ENCODE measurements around the gene CDKN1B.

Gene CDKN1B

DNA sequence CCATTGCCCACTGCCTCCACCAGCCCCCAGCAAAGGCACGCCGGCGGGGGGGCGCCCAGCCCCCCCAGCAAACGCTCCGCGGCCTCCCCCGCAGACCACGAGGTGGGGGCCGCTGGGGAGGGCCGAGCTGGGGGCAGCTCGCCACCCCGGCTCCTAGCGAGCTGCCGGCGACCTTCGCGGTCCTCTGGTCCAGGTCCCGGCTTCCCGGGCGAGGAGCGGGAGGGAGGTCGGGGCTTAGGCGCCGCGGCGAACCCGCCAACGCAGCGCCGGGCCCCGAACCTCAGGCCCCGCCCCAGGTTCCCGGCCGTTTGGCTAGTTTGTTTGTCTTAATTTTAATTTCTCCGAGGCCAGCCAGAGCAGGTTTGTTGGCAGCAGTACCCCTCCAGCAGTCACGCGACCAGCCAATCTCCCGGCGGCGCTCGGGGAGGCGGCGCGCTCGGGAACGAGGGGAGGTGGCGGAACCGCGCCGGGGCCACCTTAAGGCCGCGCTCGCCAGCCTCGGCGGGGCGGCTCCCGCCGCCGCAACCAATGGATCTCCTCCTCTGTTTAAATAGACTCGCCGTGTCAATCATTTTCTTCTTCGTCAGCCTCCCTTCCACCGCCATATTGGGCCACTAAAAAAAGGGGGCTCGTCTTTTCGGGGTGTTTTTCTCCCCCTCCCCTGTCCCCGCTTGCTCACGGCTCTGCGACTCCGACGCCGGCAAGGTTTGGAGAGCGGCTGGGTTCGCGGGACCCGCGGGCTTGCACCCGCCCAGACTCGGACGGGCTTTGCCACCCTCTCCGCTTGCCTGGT is at the start of gene CDKN1B:
Gene CDKN1B (plus strand): TSS at position 576 of the 793 bp plus-strand sequence. CDS start 472 bp downstream, outside the sequence.
- DNase-seq: peak; percentile 94

DNA sequence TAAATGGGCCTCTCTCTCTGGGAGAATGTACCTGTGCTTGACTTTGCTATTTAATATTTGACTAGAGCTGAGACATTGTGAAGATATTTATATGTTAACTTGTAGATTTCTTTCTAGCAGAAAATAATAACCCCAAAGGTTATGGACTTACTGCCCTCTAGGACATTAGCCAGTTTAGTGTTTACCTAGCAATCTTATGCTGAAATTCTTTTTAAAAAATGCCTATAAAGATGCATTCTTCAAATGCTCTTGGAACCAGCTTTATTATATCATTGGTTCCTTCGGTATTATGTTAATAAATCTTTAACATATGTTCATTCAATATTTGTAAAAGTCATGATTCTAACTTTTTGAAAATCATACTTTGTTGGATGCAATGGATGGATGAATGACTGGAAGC is 49.2 kb upstream of the CDKN1B start:
- DNase-seq: no peak

GRCh38 chr12:12669020-12669419 is 48.1 kb upstream of the CDKN1B start:
- no peak for DNase-seq

DNA sequence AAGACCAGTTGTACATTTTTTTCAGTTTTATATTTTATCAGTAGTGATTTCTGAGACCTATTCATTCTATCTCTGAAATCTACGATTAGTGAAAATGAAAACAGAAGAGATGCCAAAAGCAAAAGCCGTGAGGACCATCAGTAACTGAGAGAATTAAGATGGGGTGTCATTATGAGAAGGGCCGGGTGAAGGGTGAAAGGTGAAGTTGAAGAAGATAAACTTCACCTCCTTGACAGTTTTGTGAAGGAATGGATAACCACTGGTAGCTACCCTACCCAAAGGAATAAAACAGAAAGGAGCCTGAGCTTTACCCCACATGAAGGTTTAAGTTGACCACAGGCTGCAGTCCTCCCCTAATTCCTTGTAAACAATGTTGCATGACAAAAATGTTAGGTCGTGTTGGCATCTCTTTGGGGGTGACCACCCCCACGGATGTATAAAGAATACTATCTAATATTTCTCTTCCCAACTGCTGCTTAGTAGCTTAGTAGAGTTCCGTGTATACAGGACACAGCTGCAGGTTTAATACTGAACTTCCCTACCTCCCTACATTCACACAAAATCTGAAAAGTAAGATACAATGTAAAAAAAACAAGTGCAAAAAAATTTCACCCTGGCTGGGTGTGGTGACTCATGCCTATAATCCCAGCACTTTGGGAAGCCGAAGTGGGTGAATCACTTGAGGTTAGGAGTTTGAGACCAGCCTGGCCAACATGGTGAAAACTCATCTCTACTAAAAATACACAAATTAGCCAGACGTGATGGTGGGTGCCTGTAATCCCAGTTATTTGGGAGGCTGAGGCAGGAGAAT is 45.1 kb upstream of the CDKN1B start:
- DNase-seq: no peak

DNA sequence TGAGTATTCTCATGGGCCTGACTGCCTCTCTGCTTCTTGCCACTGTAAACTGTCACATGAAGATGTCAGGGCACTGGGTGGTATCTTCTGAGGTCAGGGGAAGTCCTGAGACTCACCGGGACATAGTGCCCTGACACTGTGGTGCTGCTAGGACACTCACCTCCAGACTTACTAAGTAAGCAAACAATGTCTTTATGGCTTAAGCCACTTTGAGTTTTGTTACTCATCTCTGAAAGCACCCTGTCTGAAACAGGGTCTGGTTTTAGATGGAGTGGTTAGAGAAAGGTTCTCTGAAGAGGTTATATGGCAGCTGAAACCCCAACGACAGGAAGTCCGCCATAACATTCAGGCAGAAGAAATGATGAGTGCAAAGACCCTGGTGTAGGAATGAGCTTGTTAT is 43.9 kb upstream of the CDKN1B start:
- DNase-seq: no peak

DNA sequence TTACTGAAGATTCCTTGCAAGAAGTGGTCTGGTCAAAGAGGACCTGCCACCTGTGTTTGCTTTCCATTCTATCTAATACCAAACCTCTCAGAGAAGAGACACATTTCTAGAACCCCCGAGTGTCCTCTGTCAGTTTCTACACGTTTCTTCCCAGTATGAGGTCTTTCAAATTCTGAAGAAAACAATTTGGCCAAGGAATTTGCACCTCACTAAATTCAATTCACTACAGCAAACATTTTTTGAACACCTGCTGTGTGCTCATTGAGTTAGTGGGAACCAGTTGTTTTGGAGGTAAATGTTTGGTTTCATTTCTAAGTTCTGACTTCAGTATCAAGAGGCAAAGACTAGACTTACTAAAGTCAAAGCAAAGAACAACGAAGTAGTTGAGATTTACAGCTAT is 40.6 kb upstream of the CDKN1B start:
- DNase-seq: no peak

- DNase-seq: no peak
These were observed 36.0 kb upstream of the CDKN1B start for GRCh38 chr12:12681061-12681765.

DNA sequence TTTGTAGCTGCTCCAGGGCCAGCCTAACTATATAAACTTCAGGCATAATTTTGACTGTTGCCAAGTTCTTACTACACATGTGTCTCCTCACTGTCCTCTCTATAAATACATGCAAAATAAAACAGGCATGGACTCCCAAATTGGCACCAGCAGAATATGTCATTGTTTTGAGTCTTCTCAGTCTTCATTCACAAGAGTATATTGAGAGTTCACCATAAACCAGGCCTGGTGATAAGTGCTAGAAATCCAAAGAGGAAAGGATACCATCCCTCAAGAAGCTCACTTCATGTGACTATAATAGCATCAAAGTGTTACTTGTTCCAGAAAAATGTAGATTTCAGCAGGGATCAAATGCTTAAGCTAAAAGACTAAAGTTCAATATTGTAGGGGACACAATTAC is 34.9 kb upstream of the CDKN1B start:
- DNase-seq: no peak

DNA sequence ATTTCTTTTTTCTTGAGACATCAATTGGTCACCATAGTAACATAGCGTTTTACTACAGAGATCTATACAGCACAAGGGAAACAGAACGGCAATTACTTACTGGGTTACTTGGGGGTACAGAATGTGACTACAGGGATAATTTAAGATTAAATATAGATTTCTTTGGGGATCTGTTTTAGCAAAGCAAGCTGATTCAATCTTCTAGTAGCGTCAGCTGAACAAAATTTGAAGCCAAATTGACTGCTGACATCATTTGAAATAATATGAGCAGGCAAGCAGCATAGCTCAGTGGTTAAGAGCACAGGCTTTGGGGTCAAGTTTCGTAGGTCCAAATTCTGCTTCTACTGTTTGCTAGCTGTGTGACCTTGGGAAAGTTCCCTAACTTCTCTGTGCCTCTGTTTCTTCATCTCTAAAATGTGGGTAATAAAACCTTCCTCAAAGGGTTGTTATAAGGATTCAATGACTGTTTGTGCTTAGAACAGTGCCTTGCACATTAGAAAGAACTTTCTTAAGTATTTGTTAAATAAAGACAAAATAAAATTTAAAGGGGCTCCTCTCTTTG is 34.0 kb upstream of the CDKN1B start:
- no peak for DNase-seq

DNA sequence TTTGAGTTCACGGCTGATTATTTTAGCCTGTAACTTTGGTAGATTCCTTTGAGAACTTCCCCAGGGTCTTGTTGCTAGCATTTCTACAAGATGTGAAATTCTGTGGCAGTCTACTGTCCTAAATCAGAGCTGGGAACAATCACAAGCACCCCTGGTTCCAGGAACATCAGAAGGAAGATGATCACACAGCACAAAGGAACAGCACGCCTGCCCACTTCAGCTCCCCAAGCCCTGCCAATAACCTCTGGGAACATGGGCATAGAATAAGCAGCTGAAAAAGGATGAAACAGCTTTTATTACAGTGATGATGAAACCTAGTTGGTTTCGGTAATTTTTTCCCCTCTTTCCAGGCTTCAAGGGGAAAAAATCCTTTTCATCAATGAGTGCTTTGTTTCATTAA is 33.4 kb upstream of the CDKN1B start:
- DNase-seq: no peak

GRCh38 chr12:12684375-12685106 is 32.6 kb upstream of the CDKN1B start:
- no peak for DNase-seq

DNA sequence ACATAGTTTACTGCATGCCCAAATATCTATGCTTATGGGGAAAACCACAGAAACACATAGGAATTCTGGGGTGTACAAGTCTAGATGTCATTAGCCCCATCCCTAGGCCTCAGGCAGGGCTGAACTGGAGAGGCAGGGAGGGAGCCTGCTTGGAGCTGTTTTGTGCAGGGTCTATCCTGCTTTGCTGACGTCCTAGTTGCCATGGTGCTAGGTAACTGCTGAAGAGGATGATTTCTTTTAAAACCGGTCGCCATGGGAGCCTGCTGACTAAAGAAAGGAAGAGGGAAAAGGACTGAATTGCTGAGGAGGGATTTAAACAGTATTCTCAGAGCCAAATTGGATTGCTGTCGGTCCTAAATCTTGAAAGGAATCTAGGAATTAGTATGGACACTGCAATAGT is 31.9 kb upstream of the CDKN1B start:
- DNase-seq: no peak

- no peak for DNase-seq
These were observed 30.7 kb upstream of the CDKN1B start for GRCh38 chr12:12686472-12686871.

- DNase-seq: no peak
These were observed 30.2 kb upstream of the CDKN1B start for GRCh38 chr12:12686925-12687324.

DNA sequence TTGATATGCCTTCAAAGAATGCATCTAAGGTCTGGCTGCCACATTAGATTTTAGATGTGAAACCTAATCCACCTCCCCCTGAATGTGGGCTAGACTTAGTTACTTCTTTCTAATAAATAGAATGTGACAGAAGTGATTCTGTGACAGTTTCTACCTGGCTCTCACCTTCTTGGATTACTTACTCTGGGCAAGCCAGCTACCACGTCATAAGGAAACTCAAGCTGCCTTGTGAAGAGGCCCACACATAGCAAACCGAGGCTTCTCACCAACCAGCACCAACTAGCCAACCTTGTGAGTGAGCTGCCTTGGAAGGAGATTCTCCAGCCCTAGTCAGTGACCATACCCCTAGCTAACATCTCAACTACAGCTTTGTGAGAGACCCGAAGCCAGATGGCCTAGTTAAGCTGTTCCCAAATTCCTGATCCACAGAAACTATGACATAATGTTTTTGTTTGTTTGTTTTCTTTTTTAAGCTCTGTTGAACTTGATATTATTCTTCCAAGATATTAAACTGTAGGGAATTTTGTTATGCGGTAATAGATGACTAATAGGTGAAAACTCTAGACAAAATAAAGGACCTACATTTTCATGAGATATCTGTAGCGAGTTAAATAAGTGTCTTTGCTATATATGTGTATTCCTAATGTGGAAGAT is 27.4 kb upstream of the CDKN1B start:
- no peak for DNase-seq

- DNase-seq: no peak
These were observed 25.6 kb upstream of the CDKN1B start for GRCh38 chr12:12691549-12691948.

DNA sequence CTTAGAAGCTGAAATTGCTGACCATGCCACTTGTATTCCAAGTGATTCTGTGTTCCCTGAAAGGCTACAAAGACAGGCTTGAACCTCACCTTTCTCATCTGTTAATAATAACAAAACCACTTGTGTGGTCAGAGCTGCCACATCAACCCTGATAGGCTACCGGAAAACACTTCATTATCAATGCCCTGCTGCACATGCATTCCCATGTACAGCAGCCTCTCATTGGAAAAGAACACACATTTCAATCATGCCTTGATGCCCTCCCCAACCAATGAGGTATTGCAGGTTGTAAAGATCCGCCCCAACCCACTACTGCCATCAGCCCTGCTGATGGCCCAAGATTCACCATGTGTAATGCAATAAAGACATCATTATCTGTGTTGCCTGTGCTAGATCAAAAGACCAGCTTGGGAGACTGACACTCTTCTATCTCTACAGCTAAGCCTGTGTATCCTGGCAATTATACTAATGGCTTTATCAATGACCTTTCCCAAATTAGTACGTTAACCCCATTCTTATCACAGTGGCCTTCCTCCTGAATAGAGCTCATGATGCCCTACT is 24.0 kb upstream of the CDKN1B start:
- DNase-seq: no peak

GRCh38 chr12:12696562-12697383 is 20.4 kb upstream of the CDKN1B start:
- DNase-seq: peak; percentile 94

DNA sequence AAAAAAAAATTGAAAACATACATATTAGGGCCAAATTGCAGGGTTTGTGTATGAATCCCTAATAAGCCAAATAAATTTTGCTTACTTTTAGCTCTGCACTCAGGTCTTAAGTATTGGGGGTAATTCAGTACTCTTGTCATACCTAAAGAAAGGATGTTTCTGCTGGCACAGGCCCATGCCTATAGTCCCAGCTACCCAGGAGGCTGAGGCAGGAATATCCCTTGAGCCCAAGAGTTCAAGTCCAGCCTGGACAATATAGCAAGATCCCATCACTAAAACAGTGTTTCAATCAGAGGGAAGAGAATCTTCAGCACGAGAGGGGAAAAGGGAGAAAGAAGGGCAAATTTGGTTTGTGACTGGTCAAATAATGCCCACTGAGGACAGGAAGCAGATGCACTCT is 17.8 kb upstream of the CDKN1B start:
- DNase-seq: no peak

- peak; percentile 47 for DNase-seq
These were observed 16.9 kb upstream of the CDKN1B start for GRCh38 chr12:12700254-12700653.

GRCh38 chr12:12701457-12701856 is 15.7 kb upstream of the CDKN1B start:
- no peak for DNase-seq

Data from inflammatory macrophage treated with lipopolysaccharide for 4 hours (primary cell).